GM12878 (cell line): ENCODE data around the gene A1BG. TPM values are rescaled to one million over a fixed set of nuclear protein-coding genes. Genes with fewer than 3 reads are reported as not detected.
A peak's percentile ranks its signal among the peaks of the same experiment; 100 is the strongest.

Source experiments
- ATAC-seq: fragments of 200-7000 bp; cut with Tn5 transposase; 3 replicates; pipeline ENCODE4 v1.9.1; 2020; ENCODE audit warnings: mild to moderate bottlenecking, moderate library complexity
- BruUV-seq: library from RNA; stranded (reverse); fragments of 400-500 nt; replicated peaks from 2 replicates; lab custom pipeline; 2021; lab: Mats Ljungman, UMichigan
- CTCF ChIA-PET: fragments of 300-600 bp; sonication (Branson Sonifier 250); formaldehyde crosslinking; extraction: SDS; loops from one replicate; lab custom pipeline; 2021; ENCODE audit warnings: inconsistent platforms; lab: Yijun Ruan, JAX
- POLR2A ChIA-PET: fragments of 350-600 bp; formaldehyde crosslinking; extraction: SDS; loops from one replicate; lab custom pipeline; 2021; ENCODE audit warnings: inconsistent platforms; lab: Charles Lee
- RAD21 ChIA-PET: fragments of 300-600 bp; sonication (Branson Sonifier 250); formaldehyde crosslinking; loops from one replicate; lab custom pipeline; 2023; ENCODE audit warnings: antibody characterized with exemption; ENCODE audit not compliant: unreplicated experiment; lab: Charles Lee
- SMC1A ChIA-PET: fragments of 300-600 bp; sonication (Branson Sonifier 250); formaldehyde crosslinking; loops from one replicate; lab custom pipeline; 2023; ENCODE audit not compliant: unreplicated experiment, uncharacterized antibody; lab: Charles Lee
- DNase-seq: peaks from one replicate; pipeline ENCODE4 v3.0.0-alpha.2; 2011; ENCODE audit warnings: low read depth, low spot score
- FAIRE-seq: peaks from 3 replicates; lab custom pipeline; 2011; peaks lifted over from hg19 to GRCh38; lab: Jason Lieb, UNC
- H2AFZ ChIP-seq: 2 replicates; pipeline ENCODE4 v1.6.0; 2011; ENCODE audit warnings: low read depth, low read length, control low read depth; ENCODE audit not compliant: control insufficient read depth
- H3K27ac ChIP-seq: 2 replicates; pipeline ENCODE4 v1.5.1; 2011; ENCODE audit warnings: control low read depth; ENCODE audit not compliant: control insufficient read depth, insufficient read depth
- H3K27me3 ChIP-seq, 2 experiments: replicated peaks in 1 of 2; 2 replicates each; pipeline versions ENCODE4 v1.6.0 to v1.6.1; 2011; ENCODE audit warnings: low read length in 1 of 2; ENCODE audit not compliant: control insufficient read depth in 2 of 2, insufficient read depth in 2 of 2
- H3K36me3 ChIP-seq, 2 experiments: 2 replicates each; pipeline ENCODE4 v1.5.1; 2011; ENCODE audit warnings: low read length in 1 of 2; ENCODE audit not compliant: control insufficient read depth in 2 of 2, insufficient read depth in 2 of 2
- H3K4me1 ChIP-seq: 2 replicates; pipeline ENCODE4 v1.6.1; 2011; ENCODE audit warnings: mild to moderate bottlenecking, low read length, moderate library complexity, mixed read lengths; ENCODE audit not compliant: control insufficient read depth, insufficient read depth
- H3K4me2 ChIP-seq: 2 replicates; pipeline ENCODE4 v1.6.0; 2011; ENCODE audit warnings: control low read depth; ENCODE audit not compliant: control insufficient read depth, insufficient read depth
- H3K4me3 ChIP-seq: fragments of 200-600 bp; sonication (generic); 2 replicates; pipeline ENCODE4 v1.5.1; 2016
- H3K79me2 ChIP-seq: 2 replicates; pipeline ENCODE4 v1.6.0; 2011; ENCODE audit warnings: low read length; ENCODE audit not compliant: control insufficient read depth, insufficient read depth
- H3K9ac ChIP-seq: 2 replicates; pipeline ENCODE4 v1.8.0; 2011; ENCODE audit warnings: low read length, control low read depth, mixed read lengths; ENCODE audit not compliant: control insufficient read depth, insufficient read depth
- H3K9me3 ChIP-seq: replicated peaks from 3 replicates; pipeline ENCODE4 v1.5.1; 2011; ENCODE audit warnings: mild to moderate bottlenecking, low read length; ENCODE audit not compliant: control insufficient read depth, insufficient read depth
- H4K20me1 ChIP-seq: 2 replicates; pipeline ENCODE4 v1.6.0; 2011; ENCODE audit not compliant: control insufficient read depth, insufficient read depth
- BACH1 ChIP-seq: fragments of 450-650 bp; IDR thresholded peaks from 2 replicates; pipeline ENCODE4 v1.6.1; 2017; ENCODE audit warnings: mild to moderate bottlenecking, borderline replicate concordance
- CBX5 ChIP-seq: sonication (generic); IDR thresholded peaks from 2 replicates; pipeline ENCODE4 v1.6.1; 2016; ENCODE audit warnings: low read depth, moderate library complexity, mild to moderate bottlenecking, inconsistent platforms
- CEBPB ChIP-seq, 2 experiments: fragments of 150-350 bp in 1 of 2; IDR thresholded peaks; 2 replicates each; pipeline ENCODE4 v1.6.1; 2012 to 2014; ENCODE audit warnings: low read depth in 2 of 2, low read length in 2 of 2, borderline replicate concordance in 1 of 2, inconsistent platforms in 1 of 2
- EGR1 ChIP-seq, 2 experiments: IDR thresholded peaks; 1 replicate in 1 of 2; 2 replicates in 1 of 2; pipeline ENCODE4 v1.6.1; 2011 to 2012; ENCODE audit warnings: low read depth in 2 of 2, low read length in 2 of 2, borderline replicate concordance in 1 of 2, mild to moderate bottlenecking in 1 of 2, moderate library complexity in 1 of 2
- EZH2 ChIP-seq: IDR thresholded peaks from 2 replicates; pipeline ENCODE4 v1.6.1; 2012; ENCODE audit warnings: low read depth, mild to moderate bottlenecking, control low read depth, inconsistent platforms, low read length, borderline replicate concordance; ENCODE audit not compliant: control insufficient read depth
- GATAD2B ChIP-seq: fragments of 450-650 bp; conservative IDR thresholded peaks from 2 replicates; pipeline ENCODE4 v1.6.1; 2017; ENCODE audit warnings: low read depth, mild to moderate bottlenecking, moderate library complexity
- MEF2A ChIP-seq: IDR thresholded peaks from 2 replicates; pipeline ENCODE4 v1.6.1; 2011; ENCODE audit warnings: low read depth, mild to moderate bottlenecking, low read length, moderate library complexity; ENCODE audit not compliant: insufficient read depth
- MTA2 ChIP-seq: fragments of 450-650 bp; IDR thresholded peaks from 2 replicates; pipeline ENCODE4 v1.6.1; 2016; ENCODE audit warnings: low read depth, mild to moderate bottlenecking, moderate library complexity
- NFYB ChIP-seq: IDR thresholded peaks from 2 replicates; pipeline ENCODE4 v1.6.1; 2011; ENCODE audit warnings: low read depth, mild to moderate bottlenecking, low read length, improper control_type of control experiment, moderate library complexity; ENCODE audit not compliant: insufficient read depth
- PAX5 ChIP-seq: IDR thresholded peaks from 2 replicates; pipeline ENCODE4 v1.6.1; 2011; ENCODE audit warnings: low read depth, low read length, borderline replicate concordance
- PML ChIP-seq: IDR thresholded peaks from 2 replicates; pipeline ENCODE4 v1.6.1; 2012; ENCODE audit warnings: low read length, inconsistent platforms
- POLR2A ChIP-seq: IDR thresholded peaks from 2 replicates; pipeline ENCODE4 v1.6.1; 2011; ENCODE audit warnings: low read depth, mild to moderate bottlenecking, low read length
- STAT3 ChIP-seq: IDR thresholded peaks from 2 replicates; pipeline ENCODE4 v1.6.1; 2011; ENCODE audit warnings: low read depth, low read length, improper control_type of control experiment
- TAF1 ChIP-seq: IDR thresholded peaks from 2 replicates; pipeline ENCODE4 v1.6.1; 2011; ENCODE audit warnings: mild to moderate bottlenecking, low read depth, low read length, borderline replicate concordance
- TCF12 ChIP-seq: IDR thresholded peaks from 2 replicates; pipeline ENCODE4 v1.6.1; 2011; ENCODE audit warnings: low read depth, mild to moderate bottlenecking, low read length
- TCF7 ChIP-seq: IDR thresholded peaks from 2 replicates; pipeline ENCODE4 v1.6.1; 2014; ENCODE audit warnings: antibody characterized with exemption, borderline replicate concordance
- ZSCAN29 ChIP-seq: fragments of 450-650 bp; IDR thresholded peaks from 2 replicates; pipeline ENCODE4 v1.6.1; 2017; ENCODE audit warnings: mild to moderate bottlenecking, moderate library complexity
- ZZZ3 ChIP-seq: IDR thresholded peaks from 2 replicates; pipeline ENCODE4 v1.6.1; 2011; ENCODE audit warnings: low read depth; ENCODE audit not compliant: control insufficient read depth, insufficient read length
- WGBS: methylation state at CpG from one replicate; pipeline ENCODE4 v1.1.6; 2016; ENCODE audit warnings: low lambda C conversion rate; ENCODE audit not compliant: insufficient replicate concordance, insufficient coverage; ENCODE audit errors: missing lambda C conversion rate; 5-methylcytosine and 5-hydroxymethylcytosine counted together
- in situ Hi-C: fragments of 300-500 bp; cut with MboI; formaldehyde crosslinking; loops from 9 replicates; pipeline ENCODE4 v1.14.3; 2018; ENCODE audit warnings: mixed read lengths
- intact Hi-C: fragments of 100-400 bp; cut with micrococcal nuclease; formaldehyde crosslinking; loops from one replicate; pipeline ENCODE4 v1.14.2; 2022; ENCODE audit not compliant: unreplicated experiment
- polyA plus RNA-seq, 11 experiments: library from polyadenylated mRNA; depleted of rRNA in 4 of 11; unstranded in 6 of 11; stranded (reverse) in 5 of 11; fragments of >200 nt; fragmentation: Nextera tagmentation in 4 of 11; fragmentation: Illumina TruSeq in 1 of 11; extraction: Ambion mirVana in 4 of 11; extraction: Trizol in 1 of 11; gene quantifications; 1 replicate in 1 of 11; 2 replicates in 10 of 11; pipeline versions ENCODE4 v1.2.1 to v1.2.3, GENCODE V29; 2011 to 2016; ENCODE audit warnings: inconsistent platforms in 2 of 11, missing spikeins in 2 of 11, low read depth in 1 of 11
- total RNA-seq, 4 experiments: library from RNA; depleted of rRNA in 3 of 4; stranded (reverse); fragments of >200 nt in 3 of 4; fragmentation: Illumina TruSeq in 1 of 4; extraction: Trizol in 1 of 4; gene quantifications; 2 replicates each; pipeline versions ENCODE4 v1.2.1 to v1.2.3, GENCODE V29; 2013 to 2021
- TF ChIP-seq, protein P1 (sequence below): fragments of 450-650 bp; IDR thresholded peaks from 2 replicates; pipeline ENCODE4 v1.6.1; 2017; ENCODE audit warnings: mild to moderate bottlenecking, low read depth, inconsistent platforms; ENCODE audit not compliant: poor library complexity, severe bottlenecking
- TF ChIP-seq, protein P2 (sequence below): fragments of 150-350 bp; IDR thresholded peaks from 2 replicates; pipeline ENCODE4 v1.6.1; 2014; ENCODE audit warnings: mild to moderate bottlenecking, low read depth, low read length

Gene A1BG
- total and polyA plus RNA-seq, 10 of the 15 experiments (the other 5 are each of a cell fraction or from before 2014, with no cell fraction given) = 0.34 to 29.6 (median 11.8) TPM

DNA sequence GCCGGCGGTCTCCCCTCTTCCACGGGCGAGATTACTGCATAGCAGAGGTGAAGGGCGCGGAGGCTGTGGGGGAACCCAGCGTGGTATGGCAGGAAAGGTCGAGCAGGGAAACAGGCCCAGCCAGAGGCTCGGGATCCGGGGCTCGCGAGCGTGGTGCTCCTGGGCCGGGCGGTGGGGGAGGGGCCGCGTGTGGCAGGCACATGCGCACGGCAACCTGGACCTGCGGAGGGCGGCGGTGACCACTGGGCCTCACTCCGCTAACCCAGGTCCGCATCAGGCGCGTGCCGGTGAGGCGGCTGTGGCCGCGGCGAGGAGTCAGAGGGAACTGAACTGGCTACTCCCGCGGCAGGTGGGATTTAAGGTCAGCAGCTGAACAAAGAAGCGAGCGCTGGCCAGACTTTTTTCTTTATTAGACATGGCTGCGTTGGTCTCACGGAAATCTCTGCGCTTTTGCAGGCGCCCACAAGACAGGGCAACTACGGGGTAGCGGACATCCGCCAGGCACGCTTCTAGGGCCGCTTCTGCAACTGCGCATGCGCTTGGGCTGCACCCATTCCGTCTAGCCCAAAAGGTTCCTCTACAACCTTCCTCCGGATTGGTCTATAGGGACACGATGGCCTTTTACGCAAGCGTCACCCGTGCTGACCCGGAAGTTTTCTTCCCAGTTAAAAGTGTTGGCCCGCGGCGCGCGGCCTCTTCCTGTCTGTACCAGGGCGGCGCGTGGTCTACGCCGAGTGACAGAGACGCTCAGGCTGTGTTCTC, 33.5 kb upstream of the A1BG start, which contains the start of gene RPS5:
TSS of gene RPS5 (plus strand) at position 694 of the 762 bp plus-strand sequence. CDS start 869 bp downstream, outside the sequence.
- intact Hi-C loops = no loop called here
- Histone ChIP-seq H2AFZ (peak within 1 kb of the TSS; percentile 68), H4K20me1 (no peaks in the 10 kb centered on the region), H3K4me1 (peaks cover 15% of the 10 kb centered on the region), H3K9ac (peak within 1 kb of the TSS; percentile 96), H3K79me2 (peaks cover 44% of the 10 kb centered on the region), H3K27me3 (no peaks in the 10 kb centered on the region), H3K4me3 (peak within 1 kb of the TSS; percentile 97), H3K4me2 (peak within 1 kb of the TSS; percentile 88), H3K27ac (peak within 1 kb of the TSS; percentile 97), H3K36me3 (peaks cover 0 to 14% of the 10 kb centered on the region in 2 experiments), H3K9me3 (no peaks in the 10 kb centered on the region)
- BruUV-seq = TSS peak; percentile 97
- FAIRE-seq (peak; percentile 93), DNase-seq (peak; percentile 96), ATAC-seq (peak; percentile 90)
- ChIA-PET RAD21 (interaction anchor here (1.0 kb wide), 2 partner anchors 22 to 25 kb away, joined by 3 read pairs; partner anchors contain the start of gene ZNF584), POLR2A (interaction anchor here (1.5 kb wide), 1 partner anchor 102 kb away, joined by 4 read pairs; no protein-coding TSS in a partner anchor), CTCF (interaction anchor here (0.6 kb wide), 1 partner anchor 56 kb away, joined by 3 read pairs; no protein-coding TSS in a partner anchor), SMC1A (interaction anchor here (1.5 kb wide), 1 partner anchor 23 kb away, joined by 3 read pairs; no protein-coding TSS in a partner anchor)
- in situ Hi-C loops = no loop called here
- WGBS = 1% methylated on average over 58 of the region's 64 CpGs
- peak; percentile 73; the same call in 1 of the 2 replicates for TF ChIP-seq NFYB
- no peak for TF ChIP-seq CBX5
- TF ChIP-seq EZH2 = no peak
- no peak for TF ChIP-seq TCF7
- peak; percentile 91 for TF ChIP-seq POLR2A
- TF ChIP-seq CEBPB (IDR thresholded peaks at IDR 0.05; ENCODE audit: borderline replicate concordance in 1 of 2, low read depth in 2 of 2, low read length in 2 of 2) = no peak
- peak; percentile 96 for TF ChIP-seq PML
- peak; percentile 44; the same call in 1 of the 2 replicates for TF ChIP-seq PAX5
- peak; percentile 61; the same call in 1 of the 2 replicates for TF ChIP-seq ZSCAN29
- no peak for TF ChIP-seq EGR1 (IDR thresholded peaks at IDR 0.05; ENCODE audit: borderline replicate concordance in 1 of 2, low read depth in 2 of 2, low read length in 2 of 2)
- no peak for TF ChIP-seq STAT3
- TF ChIP-seq, protein P1, sequence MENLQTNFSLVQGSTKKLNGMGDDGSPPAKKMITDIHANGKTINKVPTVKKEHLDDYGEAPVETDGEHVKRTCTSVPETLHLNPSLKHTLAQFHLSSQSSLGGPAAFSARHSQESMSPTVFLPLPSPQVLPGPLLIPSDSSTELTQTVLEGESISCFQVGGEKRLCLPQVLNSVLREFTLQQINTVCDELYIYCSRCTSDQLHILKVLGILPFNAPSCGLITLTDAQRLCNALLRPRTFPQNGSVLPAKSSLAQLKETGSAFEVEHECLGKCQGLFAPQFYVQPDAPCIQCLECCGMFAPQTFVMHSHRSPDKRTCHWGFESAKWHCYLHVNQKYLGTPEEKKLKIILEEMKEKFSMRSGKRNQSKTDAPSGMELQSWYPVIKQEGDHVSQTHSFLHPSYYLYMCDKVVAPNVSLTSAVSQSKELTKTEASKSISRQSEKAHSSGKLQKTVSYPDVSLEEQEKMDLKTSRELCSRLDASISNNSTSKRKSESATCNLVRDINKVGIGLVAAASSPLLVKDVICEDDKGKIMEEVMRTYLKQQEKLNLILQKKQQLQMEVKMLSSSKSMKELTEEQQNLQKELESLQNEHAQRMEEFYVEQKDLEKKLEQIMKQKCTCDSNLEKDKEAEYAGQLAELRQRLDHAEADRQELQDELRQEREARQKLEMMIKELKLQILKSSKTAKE = no peak
- no peak for TF ChIP-seq MEF2A
- peak; percentile 69; the same call in 1 of the 2 replicates for TF ChIP-seq BACH1
- TF ChIP-seq TCF12 = peak; percentile 9; the same call in 1 of the 2 replicates
- TF ChIP-seq ZZZ3 = no peak
- TF ChIP-seq, protein P2, sequence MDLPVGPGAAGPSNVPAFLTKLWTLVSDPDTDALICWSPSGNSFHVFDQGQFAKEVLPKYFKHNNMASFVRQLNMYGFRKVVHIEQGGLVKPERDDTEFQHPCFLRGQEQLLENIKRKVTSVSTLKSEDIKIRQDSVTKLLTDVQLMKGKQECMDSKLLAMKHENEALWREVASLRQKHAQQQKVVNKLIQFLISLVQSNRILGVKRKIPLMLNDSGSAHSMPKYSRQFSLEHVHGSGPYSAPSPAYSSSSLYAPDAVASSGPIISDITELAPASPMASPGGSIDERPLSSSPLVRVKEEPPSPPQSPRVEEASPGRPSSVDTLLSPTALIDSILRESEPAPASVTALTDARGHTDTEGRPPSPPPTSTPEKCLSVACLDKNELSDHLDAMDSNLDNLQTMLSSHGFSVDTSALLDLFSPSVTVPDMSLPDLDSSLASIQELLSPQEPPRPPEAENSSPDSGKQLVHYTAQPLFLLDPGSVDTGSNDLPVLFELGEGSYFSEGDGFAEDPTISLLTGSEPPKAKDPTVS = no peak
- TF ChIP-seq MTA2 = peak; percentile 93
- TF ChIP-seq GATAD2B = peak; percentile 61
- TF ChIP-seq TAF1 = peak; percentile 96
